GM12878 (cell line): ENCODE measurements around the gene ADAMTS1.

Source experiments
- BCL11A ChIP-seq: IDR thresholded peaks from 2 replicates; pipeline ENCODE4 v1.6.1; 2011; ENCODE audit warnings: low read depth, low read length
- ESRRA ChIP-seq: IDR thresholded peaks from 2 replicates; pipeline ENCODE4 v1.6.1; 2012; ENCODE audit warnings: mild to moderate bottlenecking, low read length, improper control_type of control experiment
- NFIC ChIP-seq: IDR thresholded peaks from 2 replicates; pipeline ENCODE4 v1.6.1; 2012; ENCODE audit warnings: low read depth, mild to moderate bottlenecking, inconsistent platforms, low read length, moderate library complexity
- NRF1 ChIP-seq: conservative IDR thresholded peaks from 2 replicates; pipeline ENCODE4 v1.6.1; 2011; ENCODE audit warnings: mild to moderate bottlenecking, low read depth, low read length, improper control_type of control experiment
- TF ChIP-seq, protein P1 (sequence below): IDR thresholded peaks from 2 replicates; pipeline ENCODE4 v1.6.1; 2011; ENCODE audit warnings: mild to moderate bottlenecking, low read depth, low read length, moderate library complexity; ENCODE audit not compliant: insufficient replicate concordance
- TF ChIP-seq, protein P2 (sequence below), 3 experiments: IDR thresholded peaks in 2 of 3; conservative IDR thresholded peaks in 1 of 3; 2 replicates each; pipeline ENCODE4 v1.5.1; 2011; ENCODE audit warnings: low read depth in 3 of 3, low read length in 3 of 3, mild to moderate bottlenecking in 3 of 3, control low read depth in 2 of 3, moderate library complexity in 2 of 3, inconsistent platforms in 1 of 3, mixed read lengths in 1 of 3; ENCODE audit not compliant: control insufficient read depth in 2 of 3, insufficient read depth in 1 of 3; ENCODE audit errors: extremely low read depth in 1 of 3
- TF ChIP-seq, protein P3 (sequence below): IDR thresholded peaks from 2 replicates; pipeline ENCODE4 v1.6.1; 2012; ENCODE audit warnings: low read depth, low read length, improper control_type of control experiment

DNA sequence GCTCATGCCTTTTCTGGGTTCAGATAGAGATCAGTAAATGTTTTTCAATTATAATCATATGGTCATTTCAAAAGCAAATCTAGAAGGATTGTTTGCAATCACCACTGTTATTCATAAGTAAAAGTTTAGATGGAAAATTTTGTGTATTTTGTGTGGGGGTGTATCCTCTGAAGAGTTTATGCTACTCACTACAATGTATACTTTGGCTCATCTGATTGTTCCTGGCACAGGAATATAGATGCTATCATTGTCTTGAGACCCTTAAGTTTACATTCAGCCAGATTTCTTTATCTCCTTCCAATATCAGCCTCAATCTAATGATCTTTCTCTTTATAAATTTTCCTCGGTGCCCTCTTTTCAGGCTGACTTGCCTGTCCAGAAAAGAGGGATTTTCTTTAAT, 33.0 kb downstream of the ADAMTS1 start:
- TF ChIP-seq NFIC (no peak), NRF1 (no peak), BCL11A (no peak), ESRRA (no peak)
- TF ChIP-seq, protein P1, sequence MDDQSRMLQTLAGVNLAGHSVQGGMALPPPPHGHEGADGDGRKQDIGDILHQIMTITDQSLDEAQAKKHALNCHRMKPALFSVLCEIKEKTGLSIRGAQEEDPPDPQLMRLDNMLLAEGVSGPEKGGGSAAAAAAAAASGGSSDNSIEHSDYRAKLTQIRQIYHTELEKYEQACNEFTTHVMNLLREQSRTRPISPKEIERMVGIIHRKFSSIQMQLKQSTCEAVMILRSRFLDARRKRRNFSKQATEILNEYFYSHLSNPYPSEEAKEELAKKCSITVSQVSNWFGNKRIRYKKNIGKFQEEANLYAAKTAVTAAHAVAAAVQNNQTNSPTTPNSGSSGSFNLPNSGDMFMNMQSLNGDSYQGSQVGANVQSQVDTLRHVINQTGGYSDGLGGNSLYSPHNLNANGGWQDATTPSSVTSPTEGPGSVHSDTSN = no peak
- TF ChIP-seq, protein P2, sequence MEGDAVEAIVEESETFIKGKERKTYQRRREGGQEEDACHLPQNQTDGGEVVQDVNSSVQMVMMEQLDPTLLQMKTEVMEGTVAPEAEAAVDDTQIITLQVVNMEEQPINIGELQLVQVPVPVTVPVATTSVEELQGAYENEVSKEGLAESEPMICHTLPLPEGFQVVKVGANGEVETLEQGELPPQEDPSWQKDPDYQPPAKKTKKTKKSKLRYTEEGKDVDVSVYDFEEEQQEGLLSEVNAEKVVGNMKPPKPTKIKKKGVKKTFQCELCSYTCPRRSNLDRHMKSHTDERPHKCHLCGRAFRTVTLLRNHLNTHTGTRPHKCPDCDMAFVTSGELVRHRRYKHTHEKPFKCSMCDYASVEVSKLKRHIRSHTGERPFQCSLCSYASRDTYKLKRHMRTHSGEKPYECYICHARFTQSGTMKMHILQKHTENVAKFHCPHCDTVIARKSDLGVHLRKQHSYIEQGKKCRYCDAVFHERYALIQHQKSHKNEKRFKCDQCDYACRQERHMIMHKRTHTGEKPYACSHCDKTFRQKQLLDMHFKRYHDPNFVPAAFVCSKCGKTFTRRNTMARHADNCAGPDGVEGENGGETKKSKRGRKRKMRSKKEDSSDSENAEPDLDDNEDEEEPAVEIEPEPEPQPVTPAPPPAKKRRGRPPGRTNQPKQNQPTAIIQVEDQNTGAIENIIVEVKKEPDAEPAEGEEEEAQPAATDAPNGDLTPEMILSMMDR (IDR thresholded peaks at IDR 0.05 in 2 of 3, conservative IDR thresholded peaks at IDR 0.05 in 1 of 3; ENCODE audit: control insufficient read depth in 2 of 3, extremely low read depth in 1 of 3, insufficient read depth in 1 of 3, low read depth in 3 of 3, low read length in 3 of 3) = no peak
- TF ChIP-seq, protein P3, sequence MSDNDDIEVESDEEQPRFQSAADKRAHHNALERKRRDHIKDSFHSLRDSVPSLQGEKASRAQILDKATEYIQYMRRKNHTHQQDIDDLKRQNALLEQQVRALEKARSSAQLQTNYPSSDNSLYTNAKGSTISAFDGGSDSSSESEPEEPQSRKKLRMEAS = no peak
